Stimulated activated CD4-positive, alpha-beta T cell treated with anti-CD3 and anti-CD28 coated beads, TNF-alpha, amount 100 ng/mL, for 1 hour (primary cell): ENCODE data around the gene ANKRD26.
"Not testable (repeated sequence)": the region's sequence is repeated elsewhere in the genome, so short reads cannot be mapped to it uniquely, and the experiment has no call there.

Experiments used
- DNase-seq, 3 donors: peaks; one replicate each; pipeline ENCODE4 v3.0.0-alpha.2; 2020; ENCODE audit warnings: low read depth in 3 of 3, low spot score in 1 of 3

The ANKRD26 gene

GRCh38 chr10:27099916-27100812, at the start of gene ANKRD26:
ANKRD26 (minus strand) TSS chr10:27100494; CDS start chr10:27100326, 168 bp downstream.
- DNase-seq, result peak; percentile 89 to 94 (median 93)

- DNase-seq, result no peak
Observed at GRCh38 chr10:27147701-27148100, 47.4 kb upstream of the ANKRD26 start.

- no peak for DNase-seq
Observed at GRCh38 chr10:27145937-27146336, 45.6 kb upstream of the ANKRD26 start.

GRCh38 chr10:27143686-27144085, 43.4 kb upstream of the ANKRD26 start:
- no peak for DNase-seq

- DNase-seq, result no peak
Observed at GRCh38 chr10:27138277-27138676, 38.0 kb upstream of the ANKRD26 start.

- no peak for DNase-seq
Observed at GRCh38 chr10:27134371-27134770, 34.1 kb upstream of the ANKRD26 start.

GRCh38 chr10:27108165-27108564, 7.9 kb upstream of the ANKRD26 start:
- no peak for DNase-seq

GRCh38 chr10:27104919-27105318, 4.6 kb upstream of the ANKRD26 start:
- no peak for DNase-seq

GRCh38 chr10:27100813-27101347, 586 bp upstream of the ANKRD26 start:
- DNase-seq, result peak in 1 of 3 donors; percentile 2

- DNase-seq, result no peak
Observed at GRCh38 chr10:27099448-27099847, 846 bp downstream of the ANKRD26 start.

- no peak for DNase-seq
Observed at GRCh38 chr10:27088119-27089044, 11.9 kb downstream of the ANKRD26 start.

GRCh38 chr10:27072436-27073114, 27.7 kb downstream of the ANKRD26 start:
- no peak for DNase-seq

- DNase-seq, result no peak
Observed at GRCh38 chr10:27068217-27068891, 31.9 kb downstream of the ANKRD26 start.

- no peak for DNase-seq
Observed at GRCh38 chr10:27065084-27065483, 35.2 kb downstream of the ANKRD26 start.

GRCh38 chr10:27052656-27053055, 47.6 kb downstream of the ANKRD26 start:
- no peak for DNase-seq

- DNase-seq, result not testable (repeated sequence)
Observed at GRCh38 chr10:27045247-27045646, 55.0 kb downstream of the ANKRD26 start.

GRCh38 chr10:27041196-27041595, 59.1 kb downstream of the ANKRD26 start:
- no peak for DNase-seq

GRCh38 chr10:27038168-27038567, 62.1 kb downstream of the ANKRD26 start:
- DNase-seq, result no peak

- DNase-seq, result no peak
Observed at GRCh38 chr10:27035163-27035562, 65.1 kb downstream of the ANKRD26 start.

- no peak for DNase-seq
Observed at GRCh38 chr10:27030060-27030459, 70.2 kb downstream of the ANKRD26 start.
